Measurements from ENCODE around the gene ZNF664.

- TF ChIP-seq CTCF (conservative IDR thresholded peaks at IDR 0.05; ENCODE audit: low read depth, low read length) (no peak), EZH2 (IDR thresholded peaks at IDR 0.05; ENCODE audit: low read length, unreplicated experiment) (no peak), EZH2phosphoT487 (IDR thresholded peaks at IDR 0.05; ENCODE audit: borderline replicate concordance, low read length) (no peak)
Observed at GRCh38 chr12:124018539-124018938, 45.5 kb downstream of the ZNF664 start.
